Hematopoietic multipotent progenitor cell treated with erythropoietin and hydrocortisone succinate and interleukin-3 and kit ligand, for 17 days (in vitro differentiated cells): ENCODE data around the gene MRPL9.

Experiments
- DNase-seq: peaks from one replicate; pipeline ENCODE4 v3.0.0-alpha.2; 2015; ENCODE audit warnings: low spot score

The MRPL9 gene

DNA sequence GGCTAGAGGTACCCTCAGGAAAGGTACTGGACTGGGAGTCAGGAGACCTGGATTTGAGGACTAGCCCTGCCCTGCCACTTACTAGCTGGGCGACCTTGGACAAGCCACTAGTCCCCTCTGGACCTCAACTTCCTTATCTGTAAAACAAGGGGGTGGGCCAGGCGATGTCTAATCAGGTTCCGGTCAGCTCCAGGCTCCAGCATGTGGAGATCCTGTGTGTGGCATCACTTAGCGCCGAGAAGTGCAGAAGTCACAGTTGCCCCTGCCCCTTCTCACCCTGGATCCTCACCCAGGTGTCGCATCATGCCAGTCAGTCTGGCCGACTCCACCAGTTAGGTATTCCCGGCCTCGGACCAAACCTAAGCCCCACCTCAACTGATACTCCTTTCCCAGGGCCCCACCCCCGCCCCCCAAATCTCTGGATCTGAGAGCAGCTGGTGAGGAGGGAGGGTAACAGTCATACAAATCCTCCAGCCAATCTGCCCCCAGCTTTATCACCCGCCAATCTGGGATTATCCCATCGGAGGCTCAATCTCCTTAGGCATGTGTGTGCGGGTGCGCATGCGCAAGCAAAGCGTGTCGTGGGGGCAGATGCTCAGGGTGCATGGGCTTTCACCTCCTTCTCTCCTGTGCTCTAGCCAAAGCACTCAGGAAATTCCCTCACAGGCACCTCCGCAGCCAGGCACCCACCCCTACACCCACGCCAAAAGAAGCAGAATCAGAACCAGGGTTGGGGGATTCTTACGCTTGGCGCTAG, 52.1 kb downstream of the MRPL9 start:
- DNase-seq = no peak

GRCh38 chr1:151710187-151710840, 53.0 kb downstream of the MRPL9 start:
- DNase-seq = no peak
